ENCODE data around the gene UBN1.

The UBN1 gene

DNA sequence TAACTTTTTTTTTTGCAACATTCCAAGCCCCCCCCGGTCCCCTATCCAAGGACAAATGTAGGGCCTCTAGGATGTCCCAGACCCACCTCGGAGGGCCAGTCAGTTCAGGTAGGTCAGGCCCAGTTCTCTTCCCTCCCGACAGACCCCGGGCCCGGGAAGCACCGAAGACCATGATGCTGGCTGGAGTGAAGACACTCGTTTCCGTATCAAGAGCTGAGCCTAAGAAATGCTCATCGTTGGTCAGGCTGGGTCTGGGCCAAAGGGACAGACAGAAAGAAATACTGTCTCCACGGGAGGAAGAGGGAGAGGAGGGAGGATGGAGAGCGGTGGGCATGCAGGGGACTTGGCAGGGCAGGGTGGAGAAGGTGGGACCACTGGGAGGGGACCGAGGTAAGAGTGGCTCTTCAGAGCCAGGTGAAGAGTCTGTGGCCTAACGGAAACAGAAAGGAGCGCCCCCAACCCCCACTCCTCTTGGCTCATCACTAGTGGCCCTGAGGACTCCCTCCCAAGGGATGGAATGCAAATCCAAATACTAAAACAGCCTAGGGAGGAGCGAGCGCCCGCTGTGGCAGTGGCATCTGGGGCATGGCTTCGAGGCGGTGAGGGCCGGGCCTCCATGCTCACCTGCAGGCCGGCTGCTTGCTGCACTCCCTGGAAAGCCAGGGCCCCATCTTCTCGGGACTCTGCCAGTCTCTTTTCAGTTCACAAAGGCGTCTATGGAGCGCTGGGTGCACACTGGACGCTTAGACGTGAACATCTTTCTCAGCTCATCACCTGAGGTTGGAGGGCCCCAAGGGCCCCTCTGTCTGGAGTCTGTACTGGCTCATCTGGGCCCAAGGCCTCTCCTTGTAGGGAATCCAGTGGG, 43.2 kb upstream of the UBN1 start:
- no peak for DNase-seq
- H3K4me3 ChIP-seq (ENCODE audit: low read depth in 1 of 2, low read length in 2 of 2), result no peak overlapping the region
- peaks cover 6% of the 10 kb centered on the region; the same call in 1 of the 2 replicates for H4K20me1 ChIP-seq (ENCODE audit: insufficient read depth, low read length)
- ATAC-seq (ENCODE audit: insufficient read depth, low read depth), result no peak
- no peaks in the 10 kb centered on the region for H3K79me2 ChIP-seq (ENCODE audit: insufficient read depth, low read length)
- H3K4me1 ChIP-seq (ENCODE audit: insufficient read depth, low read length), result peaks cover 24% of the 10 kb centered on the region
- H3K9ac ChIP-seq (ENCODE audit: low read depth, low read length), result no peak overlapping the region
- no peak overlapping the region for H3K27ac ChIP-seq (ENCODE audit: low read length)
- H2AFZ ChIP-seq (ENCODE audit: low read depth, low read length), result no peak overlapping the region
- H3K27me3 ChIP-seq (ENCODE audit: insufficient read depth, low read length, poor library complexity), result no peaks in the 10 kb centered on the region
- peaks cover 43% of the 10 kb centered on the region for H3K36me3 ChIP-seq (ENCODE audit: insufficient read depth, low read length)
- no peak overlapping the region for H3K4me2 ChIP-seq (ENCODE audit: insufficient read depth, low read length)
- no peak for TF ChIP-seq EZH2 (IDR thresholded peaks at IDR 0.05; ENCODE audit: borderline replicate concordance, low read depth, low read length, severe bottlenecking)
- TF ChIP-seq, protein P1, sequence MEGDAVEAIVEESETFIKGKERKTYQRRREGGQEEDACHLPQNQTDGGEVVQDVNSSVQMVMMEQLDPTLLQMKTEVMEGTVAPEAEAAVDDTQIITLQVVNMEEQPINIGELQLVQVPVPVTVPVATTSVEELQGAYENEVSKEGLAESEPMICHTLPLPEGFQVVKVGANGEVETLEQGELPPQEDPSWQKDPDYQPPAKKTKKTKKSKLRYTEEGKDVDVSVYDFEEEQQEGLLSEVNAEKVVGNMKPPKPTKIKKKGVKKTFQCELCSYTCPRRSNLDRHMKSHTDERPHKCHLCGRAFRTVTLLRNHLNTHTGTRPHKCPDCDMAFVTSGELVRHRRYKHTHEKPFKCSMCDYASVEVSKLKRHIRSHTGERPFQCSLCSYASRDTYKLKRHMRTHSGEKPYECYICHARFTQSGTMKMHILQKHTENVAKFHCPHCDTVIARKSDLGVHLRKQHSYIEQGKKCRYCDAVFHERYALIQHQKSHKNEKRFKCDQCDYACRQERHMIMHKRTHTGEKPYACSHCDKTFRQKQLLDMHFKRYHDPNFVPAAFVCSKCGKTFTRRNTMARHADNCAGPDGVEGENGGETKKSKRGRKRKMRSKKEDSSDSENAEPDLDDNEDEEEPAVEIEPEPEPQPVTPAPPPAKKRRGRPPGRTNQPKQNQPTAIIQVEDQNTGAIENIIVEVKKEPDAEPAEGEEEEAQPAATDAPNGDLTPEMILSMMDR (IDR thresholded peaks at IDR 0.05; ENCODE audit: borderline replicate concordance, extremely low read depth, low read length, poor library complexity, severe bottlenecking), result no peak
- H3K9me3 ChIP-seq (ENCODE audit: insufficient read depth, low read length, severe bottlenecking), result no peaks in the 10 kb centered on the region

DNA sequence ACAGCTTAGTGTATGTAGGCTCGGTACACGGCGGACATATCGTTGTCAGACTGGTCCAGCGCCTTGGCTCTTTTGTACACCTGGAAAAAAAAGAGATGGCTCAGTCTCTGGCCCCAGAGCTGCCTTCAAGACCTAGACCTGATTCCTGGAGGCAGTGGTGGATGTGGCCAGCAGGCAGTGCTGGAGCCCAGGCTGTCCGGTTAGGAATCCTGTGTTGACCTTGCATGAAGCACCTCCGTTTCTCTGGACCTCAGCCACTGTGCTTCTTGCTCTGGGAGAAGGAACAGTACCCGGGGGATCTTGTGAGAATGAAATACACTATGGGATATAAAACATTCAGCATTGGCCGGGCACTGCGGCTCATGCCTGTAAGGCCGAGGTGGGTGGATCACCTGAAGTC, 42.0 kb upstream of the UBN1 start:
- H3K27ac ChIP-seq (ENCODE audit: low read length), result no peak overlapping the region
- H2AFZ ChIP-seq (ENCODE audit: low read depth, low read length), result no peak overlapping the region
- H3K36me3 ChIP-seq (ENCODE audit: insufficient read depth, low read length), result peaks cover 52% of the 10 kb centered on the region
- peaks cover 6% of the 10 kb centered on the region; the same call in 1 of the 2 replicates for H4K20me1 ChIP-seq (ENCODE audit: insufficient read depth, low read length)
- H3K9ac ChIP-seq (ENCODE audit: low read depth, low read length), result no peak overlapping the region
- no peaks in the 10 kb centered on the region for H3K79me2 ChIP-seq (ENCODE audit: insufficient read depth, low read length)
- DNase-seq (no peak), ATAC-seq (ENCODE audit: insufficient read depth, low read depth) (no peak)
- no peaks in the 10 kb centered on the region for H3K9me3 ChIP-seq (ENCODE audit: insufficient read depth, low read length, severe bottlenecking)
- no peak overlapping the region for H3K4me3 ChIP-seq (ENCODE audit: low read depth in 1 of 2, low read length in 2 of 2)
- H3K27me3 ChIP-seq (ENCODE audit: insufficient read depth, low read length, poor library complexity), result no peaks in the 10 kb centered on the region
- H3K4me2 ChIP-seq (ENCODE audit: insufficient read depth, low read length), result no peak overlapping the region
- H3K4me1 ChIP-seq (ENCODE audit: insufficient read depth, low read length), result peaks cover 24% of the 10 kb centered on the region
- TF ChIP-seq EZH2 (IDR thresholded peaks at IDR 0.05; ENCODE audit: borderline replicate concordance, low read depth, low read length, severe bottlenecking), result no peak
- TF ChIP-seq, protein P1 (IDR thresholded peaks at IDR 0.05; ENCODE audit: borderline replicate concordance, extremely low read depth, low read length, poor library complexity, severe bottlenecking), result no peak

GRCh38 chr16:4806280-4806679, 41.0 kb upstream of the UBN1 start:
- H3K27ac ChIP-seq (ENCODE audit: low read length), result no peak overlapping the region
- H3K4me2 ChIP-seq (ENCODE audit: insufficient read depth, low read length), result no peak overlapping the region
- peaks cover 4% of the 10 kb centered on the region; the same call in 1 of the 2 replicates for H4K20me1 ChIP-seq (ENCODE audit: insufficient read depth, low read length)
- H3K4me3 ChIP-seq (ENCODE audit: low read depth in 1 of 2, low read length in 2 of 2), result no peak overlapping the region
- no peak overlapping the region for H2AFZ ChIP-seq (ENCODE audit: low read depth, low read length)
- H3K36me3 ChIP-seq (ENCODE audit: insufficient read depth, low read length), result peaks cover 60% of the 10 kb centered on the region
- H3K79me2 ChIP-seq (ENCODE audit: insufficient read depth, low read length), result no peaks in the 10 kb centered on the region
- H3K27me3 ChIP-seq (ENCODE audit: insufficient read depth, low read length, poor library complexity), result no peaks in the 10 kb centered on the region
- no peak for TF ChIP-seq EZH2 (IDR thresholded peaks at IDR 0.05; ENCODE audit: borderline replicate concordance, low read depth, low read length, severe bottlenecking)
- TF ChIP-seq, protein P1 (IDR thresholded peaks at IDR 0.05; ENCODE audit: borderline replicate concordance, extremely low read depth, low read length, poor library complexity, severe bottlenecking), result no peak
- H3K4me1 ChIP-seq (ENCODE audit: insufficient read depth, low read length), result peaks cover 20% of the 10 kb centered on the region
- no peak for DNase-seq
- no peak for ATAC-seq (ENCODE audit: insufficient read depth, low read depth)
- no peaks in the 10 kb centered on the region for H3K9me3 ChIP-seq (ENCODE audit: insufficient read depth, low read length, severe bottlenecking)
- no peak overlapping the region for H3K9ac ChIP-seq (ENCODE audit: low read depth, low read length)

All from DND-41 (cell line).